Vagina (tissue), 2 donors: ENCODE results near the gene ARAP1.

Experiments used
- CTCF ChIP-seq, 3 experiments: fragments of 450-650 bp in 2 of 3; fragments of 200-600 bp in 1 of 3; sonication (generic) in 1 of 3; IDR thresholded peaks; one replicate each; pipeline ENCODE4 v1.5.1; 2017 to 2019; ENCODE audit warnings: antibody characterized with exemption in 3 of 3, mild to moderate bottlenecking in 2 of 3, moderate library complexity in 2 of 3
- POLR2A ChIP-seq, 2 donors: fragments of 450-650 bp; IDR thresholded peaks; one replicate each; pipeline ENCODE4 v1.6.1; 2017; ENCODE audit warnings: antibody characterized with exemption in 2 of 2, mild to moderate bottlenecking in 2 of 2, moderate library complexity in 2 of 2
- POLR2AphosphoS5 ChIP-seq, 2 donors: sonication (generic); formaldehyde crosslinking; IDR thresholded peaks; one replicate each; pipeline ENCODE4 v1.9.0; 2017; ENCODE audit warnings: antibody characterized with exemption in 2 of 2, mild to moderate bottlenecking in 2 of 2, low read depth in 1 of 2; ENCODE audit not compliant: insufficient read depth in 1 of 2

GRCh38 chr11:72652133-72652532 lies 100.1 kb downstream of the ARAP1 start:
- TF ChIP-seq POLR2A (IDR thresholded peaks at IDR 0.05) (no peak), CTCF (IDR thresholded peaks at IDR 0.05) (no peak), POLR2AphosphoS5 (IDR thresholded peaks at IDR 0.05; ENCODE audit: insufficient read depth in 1 of 2, low read depth in 1 of 2) (no peak)
